GM21381 (cell line): ENCODE measurements around the gene BTG4.

Source experiments
- ATAC-seq: cut with Tn5 transposase; IDR thresholded peaks from one replicate; pipeline ENCODE4 v1.9.1; 2021; ENCODE audit warnings: mild to moderate bottlenecking, moderate library complexity; ENCODE audit not compliant: unreplicated experiment

BTG4 gene

GRCh38 chr11:111500481-111500880 lies 11.7 kb downstream of the BTG4 start:
- no peak for ATAC-seq

DNA sequence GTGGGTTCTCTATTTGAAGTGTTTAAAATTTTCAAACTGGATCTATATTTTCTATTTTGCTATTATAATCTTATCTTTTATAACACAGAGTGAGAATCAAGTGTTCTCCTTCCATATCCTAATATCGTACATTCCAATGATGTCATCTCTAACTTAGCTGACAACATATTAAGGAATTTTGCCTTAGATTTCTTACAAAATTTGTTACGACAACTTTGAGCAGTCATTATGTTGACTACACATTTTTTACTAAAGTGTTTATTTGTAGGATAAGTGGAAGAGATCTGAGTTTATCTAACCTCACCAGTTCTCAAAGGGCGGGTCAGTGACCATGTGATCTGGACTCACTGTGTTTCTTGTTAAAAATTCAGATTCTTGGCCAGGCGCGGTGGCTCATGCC lies 12.7 kb downstream of the BTG4 start:
- ATAC-seq, result no peak

DNA sequence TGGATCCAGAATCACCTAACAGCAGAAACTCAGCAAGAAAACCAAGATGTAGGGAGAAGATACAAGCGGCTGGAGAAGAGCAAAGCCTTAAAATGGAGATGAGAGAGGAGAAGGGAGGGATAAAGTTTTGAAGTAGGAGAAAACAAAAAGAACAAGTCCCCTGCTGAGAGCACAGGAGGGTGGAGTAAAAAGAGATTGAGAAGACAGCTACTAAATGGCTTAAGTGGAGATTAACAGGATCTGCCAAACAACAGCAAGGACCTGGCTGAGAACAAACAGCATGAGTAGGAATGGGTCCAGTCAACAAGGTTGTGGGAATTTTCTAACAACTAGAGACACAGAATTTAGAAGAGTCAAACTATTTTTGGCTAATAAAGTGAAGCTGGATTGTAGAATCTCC lies 18.1 kb downstream of the BTG4 start:
- no peak for ATAC-seq

- ATAC-seq, result no peak
Observed at GRCh38 chr11:111490496-111490895, 21.7 kb downstream of the BTG4 start.

DNA sequence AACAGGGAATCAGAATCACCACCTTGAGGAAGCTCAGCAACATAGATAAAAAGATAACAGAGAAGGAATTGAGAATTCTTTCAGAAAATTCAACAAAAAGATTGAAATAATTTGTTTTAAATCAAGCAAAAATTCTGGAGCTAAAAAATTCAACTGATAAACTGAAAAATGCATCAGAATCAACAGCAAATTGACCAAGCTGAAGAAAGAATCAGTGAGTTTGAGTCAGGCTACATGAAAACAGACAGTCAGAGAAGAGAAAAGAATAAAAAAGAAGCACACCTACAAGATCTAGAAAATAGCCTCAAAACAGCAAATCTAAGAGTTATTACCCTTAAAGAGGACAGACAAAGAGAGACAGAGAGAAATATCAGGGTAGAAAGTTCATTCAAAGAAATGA lies 28.8 kb downstream of the BTG4 start:
- ATAC-seq, result no peak

GRCh38 chr11:111479666-111480065 lies 32.5 kb downstream of the BTG4 start:
- ATAC-seq, result no peak

DNA sequence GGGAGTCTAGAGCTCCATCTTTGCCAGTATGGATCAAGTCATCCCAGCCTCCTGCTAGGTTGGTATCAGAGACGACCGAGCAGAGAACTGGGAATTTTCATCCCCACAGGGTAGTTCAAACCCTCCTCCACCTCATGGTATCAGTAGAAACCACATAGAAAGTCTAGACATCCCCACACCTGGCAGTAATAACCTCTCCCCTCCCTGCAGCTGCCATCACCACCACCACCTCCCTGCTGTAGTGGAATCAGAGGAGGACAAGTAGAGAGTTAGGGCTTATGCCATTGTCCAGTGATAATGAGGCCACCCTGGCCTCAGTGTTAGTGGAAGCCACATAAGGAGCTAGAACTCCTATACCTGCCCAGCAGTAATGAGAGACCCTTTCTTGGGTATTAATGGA lies 34.3 kb downstream of the BTG4 start:
- no peak for ATAC-seq

GRCh38 chr11:111476956-111477355 lies 35.2 kb downstream of the BTG4 start:
- no peak for ATAC-seq

- ATAC-seq, result no peak
Observed at GRCh38 chr11:111476366-111476765, 35.8 kb downstream of the BTG4 start.

- ATAC-seq, result no peak
Observed at GRCh38 chr11:111474432-111474831, 37.8 kb downstream of the BTG4 start.

GRCh38 chr11:111472228-111472627 lies 40.0 kb downstream of the BTG4 start:
- ATAC-seq, result no peak

DNA sequence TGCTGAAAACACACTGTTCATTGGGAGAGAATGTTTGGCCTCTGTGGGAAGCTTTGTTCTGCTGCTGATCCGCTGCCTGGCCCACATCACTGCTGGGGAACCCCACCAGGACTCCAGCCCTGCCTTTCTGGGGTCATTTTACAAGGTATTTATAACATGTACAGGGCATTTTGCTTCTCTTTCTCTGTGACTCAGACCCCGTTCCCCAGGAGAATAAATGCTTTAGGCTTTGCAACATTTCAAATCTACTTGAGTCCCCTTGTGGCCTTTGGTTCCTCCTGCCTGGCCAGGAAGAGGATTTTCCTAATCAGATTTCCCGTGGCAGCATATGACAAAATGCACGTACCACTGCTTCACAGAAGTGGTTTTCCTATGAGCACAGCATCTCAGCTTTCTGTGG lies 43.0 kb downstream of the BTG4 start:
- ATAC-seq, result no peak

- ATAC-seq, result no peak
Observed at GRCh38 chr11:111466615-111467014, 45.6 kb downstream of the BTG4 start.

GRCh38 chr11:111465400-111465799 lies 46.8 kb downstream of the BTG4 start:
- no peak for ATAC-seq

GRCh38 chr11:111463276-111463675 lies 48.9 kb downstream of the BTG4 start:
- ATAC-seq, result no peak

DNA sequence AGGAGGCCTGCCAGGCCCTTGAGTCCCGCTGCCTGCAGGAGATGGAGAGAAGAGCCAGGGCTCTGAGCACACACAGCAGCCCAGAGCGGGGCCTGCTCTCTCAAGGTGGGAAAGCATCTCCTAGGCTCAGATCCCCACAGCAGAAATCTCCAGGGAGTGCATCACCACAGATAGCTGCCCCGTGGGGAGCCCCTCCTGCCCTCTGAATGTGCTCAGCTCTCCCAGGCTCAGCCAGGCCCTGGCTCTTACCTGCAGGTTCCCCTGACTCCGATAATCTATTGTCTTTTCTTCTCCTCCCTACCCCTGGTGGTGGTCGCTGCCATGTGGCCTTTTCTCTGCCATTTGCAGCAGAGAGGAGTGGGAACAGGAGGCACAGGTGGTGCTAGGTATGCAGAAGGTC lies 49.9 kb downstream of the BTG4 start:
- ATAC-seq, result no peak

- ATAC-seq, result no peak
Observed at GRCh38 chr11:111461460-111462235, 50.5 kb downstream of the BTG4 start.

- no peak for ATAC-seq
Observed at GRCh38 chr11:111460856-111461255, 51.3 kb downstream of the BTG4 start.

- ATAC-seq, result no peak
Observed at GRCh38 chr11:111460340-111460739, 51.8 kb downstream of the BTG4 start.

DNA sequence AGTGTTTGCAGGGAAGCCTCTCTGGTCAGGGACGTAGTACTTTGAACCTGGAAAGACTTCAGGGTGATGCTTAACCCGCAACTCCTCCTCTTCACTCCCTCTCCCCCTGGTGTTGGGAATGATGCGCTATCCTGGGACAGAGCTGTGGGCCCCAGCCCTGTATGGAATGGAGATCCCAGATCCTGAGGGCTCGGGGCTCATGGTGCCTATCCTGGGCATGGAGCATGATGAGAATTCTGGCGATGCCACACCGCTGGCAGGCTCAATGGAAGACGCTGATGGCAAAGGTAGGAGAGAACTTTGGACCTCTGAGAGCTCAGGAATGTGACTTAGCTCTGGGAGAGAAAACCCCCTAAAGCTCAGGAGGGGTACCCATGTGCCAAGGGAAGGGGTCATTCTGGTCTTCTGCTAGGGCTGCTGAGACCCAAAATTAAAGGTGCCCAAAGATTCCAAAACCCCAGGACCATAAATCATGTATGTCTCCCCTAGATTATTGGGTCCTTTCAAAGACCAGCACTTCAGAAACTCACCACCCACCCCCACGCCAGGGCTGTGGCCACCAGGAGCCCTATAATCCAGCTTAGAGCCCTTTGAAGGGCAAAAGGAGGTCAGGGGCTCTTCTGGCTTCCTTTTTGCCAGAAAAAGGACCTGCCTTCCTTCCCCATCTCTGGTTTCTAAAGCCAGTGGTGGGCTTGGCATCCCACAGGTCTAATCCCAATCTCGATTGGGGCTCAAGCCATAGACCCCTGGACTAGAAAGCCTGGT lies 52.5 kb downstream of the BTG4 start:
- ATAC-seq, result no peak

GRCh38 chr11:111457731-111458368 lies 54.3 kb downstream of the BTG4 start:
- no peak for ATAC-seq
